BLaER1 treated with 17β-estradiol and CSF1 and Interleukin-3, amounts not matched to agents 10 nM and 100 nM (cell line): ENCODE measurements around the gene ZPBP2.
A peak's percentile ranks its signal among the peaks of the same experiment; 100 is the strongest.
"Not testable (repeated sequence)": the region's sequence is repeated elsewhere in the genome, so short reads cannot be mapped to it uniquely, and the experiment has no call there.

ENCODE experiments used
- H3K27ac ChIP-seq, 11 experiments: shearing (Covaris generic); formaldehyde crosslinking; 2 replicates each; pipeline ENCODE4 v1.8.1; 2022
- H3K27me3 ChIP-seq, 11 experiments: shearing (Covaris generic); formaldehyde crosslinking; 2 replicates each; pipeline ENCODE4 v1.8.1; 2022
- H3K36me3 ChIP-seq, 11 experiments: shearing (Covaris generic); formaldehyde crosslinking; 2 replicates each; pipeline ENCODE4 v1.8.1; 2022
- H3K4me1 ChIP-seq, 10 experiments: shearing (Covaris generic); formaldehyde crosslinking; 2 replicates each; pipeline ENCODE4 v1.8.1; 2022
- H3K4me2 ChIP-seq, 11 experiments: shearing (Covaris generic); formaldehyde crosslinking; 2 replicates each; pipeline ENCODE4 v1.8.1; 2022
- H3K4me3 ChIP-seq, 10 experiments: shearing (Covaris generic); formaldehyde crosslinking; 2 replicates each; pipeline ENCODE4 v1.8.1; 2022
- H3K9ac ChIP-seq, 11 experiments: shearing (Covaris generic); formaldehyde crosslinking; 2 replicates each; pipeline ENCODE4 v1.8.1; 2022
- H3K9me3 ChIP-seq, 11 experiments: shearing (Covaris generic); formaldehyde crosslinking; replicated peaks in 1 of 11; 2 replicates each; pipeline ENCODE4 v1.8.1; 2022
- H4K20me1 ChIP-seq, 11 experiments: shearing (Covaris generic); formaldehyde crosslinking; 2 replicates each; pipeline ENCODE4 v1.8.1; 2022
- Cebpa-rat ChIP-seq, 11 experiments: shearing (Covaris generic); IDR thresholded peaks; 2 replicates each; pipeline ENCODE4 v1.8.1; 2022

ZPBP2 gene

GRCh38 chr17:39894681-39895376, 26.8 kb downstream of the ZPBP2 start:
- Histone ChIP-seq H3K36me3 (no peaks in the 10 kb centered on the region), H3K27ac (no peak overlapping the region), H3K4me3 (no peak overlapping the region), H3K9ac (no peak overlapping the region), H3K4me1 (peaks cover 18 to 38% (median 22%) of the 10 kb centered on the region in 10 experiments), H4K20me1 (no peaks in the 10 kb centered on the region), H3K4me2 (peak overlapping the region in 8 of 11 experiments; percentile 6 to 44 (median 18); a peak in 12 of 22 replicates), H3K9me3 (no peaks in the 10 kb centered on the region), H3K27me3 (no peaks in the 10 kb centered on the region)
- TF ChIP-seq Cebpa-rat (IDR thresholded peaks at IDR 0.05) = no peak

DNA sequence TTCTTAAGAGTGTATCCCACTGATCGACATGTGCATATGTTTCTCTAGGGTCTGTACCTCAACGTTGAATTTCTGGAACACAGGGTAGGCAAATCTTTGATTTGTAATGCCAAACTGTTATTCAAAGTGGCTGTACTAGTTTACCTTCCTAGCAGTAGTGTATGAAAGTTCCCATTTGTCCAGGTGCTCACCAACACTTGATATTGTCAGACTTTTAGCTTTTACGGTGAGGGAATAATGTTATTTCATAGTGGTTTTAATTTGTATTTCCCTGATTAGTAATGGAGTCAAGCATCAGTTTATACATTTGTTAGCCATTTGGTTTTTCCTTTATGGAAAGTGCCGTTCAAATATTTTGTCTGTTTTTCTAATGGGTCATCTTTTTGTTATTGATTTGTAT, 30.1 kb downstream of the ZPBP2 start:
- no peak overlapping the region for H3K9ac ChIP-seq
- TF ChIP-seq Cebpa-rat (IDR thresholded peaks at IDR 0.05) = no peak
- no peak overlapping the region for H3K27ac ChIP-seq
- H3K4me1 ChIP-seq = peaks cover 10 to 28% (median 18%) of the 10 kb centered on the region in 10 experiments
- no peak overlapping the region for H3K4me3 ChIP-seq
- no peaks in the 10 kb centered on the region; a peak in 1 of 22 replicates for H3K36me3 ChIP-seq
- no peaks in the 10 kb centered on the region for H4K20me1 ChIP-seq
- no peaks in the 10 kb centered on the region for H3K9me3 ChIP-seq
- H3K4me2 ChIP-seq = no peak overlapping the region
- no peaks in the 10 kb centered on the region for H3K27me3 ChIP-seq

GRCh38 chr17:39899215-39899614, 31.2 kb downstream of the ZPBP2 start:
- H3K4me3 ChIP-seq = no peak overlapping the region
- no peaks in the 10 kb centered on the region; a peak in 1 of 22 replicates for H3K36me3 ChIP-seq
- no peaks in the 10 kb centered on the region for H3K27me3 ChIP-seq
- no peak overlapping the region for H3K4me2 ChIP-seq
- H4K20me1 ChIP-seq = no peaks in the 10 kb centered on the region
- H3K9me3 ChIP-seq = no peaks in the 10 kb centered on the region
- no peak overlapping the region for H3K9ac ChIP-seq
- H3K4me1 ChIP-seq = peaks cover 20 to 38% (median 29%) of the 10 kb centered on the region in 10 experiments
- no peak for TF ChIP-seq Cebpa-rat (IDR thresholded peaks at IDR 0.05)
- H3K27ac ChIP-seq = no peak overlapping the region

DNA sequence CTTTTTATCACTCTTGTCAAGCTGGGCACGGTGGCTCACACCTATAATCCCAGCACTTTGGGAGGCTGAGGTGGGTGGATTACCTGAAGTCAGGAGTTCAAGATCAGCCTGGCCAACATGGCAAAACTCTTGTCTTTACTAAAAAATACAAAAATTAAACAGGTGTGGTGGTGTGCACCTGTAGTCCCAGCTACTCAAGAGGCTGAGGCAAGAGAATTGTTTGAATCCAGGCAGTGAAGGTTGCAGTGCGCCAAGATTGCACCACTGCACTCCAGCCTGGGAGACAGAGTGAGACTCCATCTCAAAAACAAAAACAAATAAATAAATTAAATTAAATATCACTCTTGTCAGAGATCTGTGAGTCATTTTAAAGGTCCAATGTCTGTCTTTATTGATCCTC, 34.0 kb downstream of the ZPBP2 start:
- Histone ChIP-seq H3K4me1 (peaks cover 16 to 36% (median 34%) of the 10 kb centered on the region in 10 experiments), H3K36me3 (peaks cover 0 to 18% (median 3%) of the 10 kb centered on the region in 11 experiments; a peak in 5 of 22 replicates)
- H3K27me3 ChIP-seq, H3K9ac ChIP-seq, H4K20me1 ChIP-seq, H3K4me2 ChIP-seq, H3K4me3 ChIP-seq, H3K9me3 ChIP-seq, H3K27ac ChIP-seq: not testable (repeated sequence)

DNA sequence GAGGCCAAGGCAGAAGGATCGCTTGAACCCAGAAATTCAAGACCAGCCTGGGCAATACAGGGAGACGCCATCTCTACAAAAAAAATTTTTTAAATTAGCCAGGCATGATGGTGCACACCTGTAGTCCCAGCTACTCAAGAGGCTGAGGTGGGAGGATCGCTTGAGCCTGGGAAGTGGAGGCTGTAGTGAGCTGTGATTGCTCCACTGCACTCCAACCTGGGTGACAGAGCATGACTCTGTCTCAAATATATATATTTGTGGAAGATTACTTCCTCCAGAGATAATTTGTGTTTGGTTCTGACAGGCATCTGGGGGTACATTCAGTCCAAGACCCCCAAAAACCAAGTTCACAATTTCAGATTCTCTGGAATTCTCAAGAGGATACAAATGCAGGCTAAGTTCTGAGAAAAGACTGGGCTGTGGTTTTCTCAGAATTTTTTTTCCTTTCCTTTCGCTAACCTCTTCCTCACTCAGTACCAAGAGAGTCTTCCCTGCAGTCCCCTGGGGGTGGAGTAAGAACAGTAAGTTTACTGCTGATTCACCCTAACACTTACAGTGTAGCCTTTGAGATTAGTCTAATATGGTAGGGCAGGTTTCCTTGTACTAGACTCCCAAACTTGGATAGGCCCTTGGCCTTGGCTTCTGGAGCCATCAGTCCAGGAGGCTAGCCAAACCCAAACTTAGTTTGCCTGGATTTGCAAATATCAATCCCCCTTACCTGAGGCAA, 35.3 kb downstream of the ZPBP2 start:
- Histone ChIP-seq H3K27ac (peak overlapping the region in 9 of 11 experiments; percentile 30 to 69 (median 47); a peak in 18 of 22 replicates), H3K9ac (peak overlapping the region in 7 of 11 experiments; percentile 3 to 52 (median 37); a peak in 9 of 22 replicates), H3K4me3 (no peak overlapping the region), H3K4me2 (peak overlapping the region; percentile 71 to 94 (median 80)), H3K9me3 (no peaks in the 10 kb centered on the region), H4K20me1 (no peaks in the 10 kb centered on the region; a peak in 1 of 22 replicates), H3K4me1 (peaks cover 16 to 36% (median 34%) of the 10 kb centered on the region in 10 experiments), H3K27me3 (no peaks in the 10 kb centered on the region), H3K36me3 (peaks cover 0 to 25% (median 4%) of the 10 kb centered on the region in 11 experiments; a peak in 5 of 22 replicates)
- TF ChIP-seq Cebpa-rat (IDR thresholded peaks at IDR 0.05) = no peak

DNA sequence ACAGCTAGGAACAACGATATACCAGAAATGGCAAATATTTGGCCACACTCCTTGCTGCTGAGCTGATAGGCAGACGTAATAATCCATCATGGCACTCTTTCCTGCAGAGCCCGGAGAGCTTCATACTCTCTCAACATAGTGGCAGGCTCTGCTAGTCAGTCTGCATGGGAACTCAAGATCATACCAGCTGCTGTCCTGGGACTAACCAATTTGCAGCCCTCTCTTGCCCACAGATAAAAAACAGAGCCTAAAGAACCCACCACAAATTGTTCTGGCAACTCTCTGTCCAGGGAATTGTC, 36.9 kb downstream of the ZPBP2 start:
- no peak overlapping the region for H3K4me3 ChIP-seq
- H3K4me2 ChIP-seq = peak overlapping the region in 9 of 11 experiments; percentile 32 to 94 (median 77); a peak in 13 of 22 replicates
- H3K27ac ChIP-seq = peak overlapping the region in 1 of 11 experiments; percentile 69; a peak in 1 of 22 replicates
- TF ChIP-seq Cebpa-rat (IDR thresholded peaks at IDR 0.05) = no peak
- no peaks in the 10 kb centered on the region for H3K9me3 ChIP-seq
- H3K4me1 ChIP-seq = peaks cover 16 to 36% (median 34%) of the 10 kb centered on the region in 10 experiments
- H4K20me1 ChIP-seq = no peaks in the 10 kb centered on the region; a peak in 1 of 22 replicates
- no peak overlapping the region for H3K9ac ChIP-seq
- H3K27me3 ChIP-seq = no peaks in the 10 kb centered on the region
- H3K36me3 ChIP-seq = peaks cover 0 to 39% (median 15%) of the 10 kb centered on the region in 11 experiments; a peak in 11 of 22 replicates

DNA sequence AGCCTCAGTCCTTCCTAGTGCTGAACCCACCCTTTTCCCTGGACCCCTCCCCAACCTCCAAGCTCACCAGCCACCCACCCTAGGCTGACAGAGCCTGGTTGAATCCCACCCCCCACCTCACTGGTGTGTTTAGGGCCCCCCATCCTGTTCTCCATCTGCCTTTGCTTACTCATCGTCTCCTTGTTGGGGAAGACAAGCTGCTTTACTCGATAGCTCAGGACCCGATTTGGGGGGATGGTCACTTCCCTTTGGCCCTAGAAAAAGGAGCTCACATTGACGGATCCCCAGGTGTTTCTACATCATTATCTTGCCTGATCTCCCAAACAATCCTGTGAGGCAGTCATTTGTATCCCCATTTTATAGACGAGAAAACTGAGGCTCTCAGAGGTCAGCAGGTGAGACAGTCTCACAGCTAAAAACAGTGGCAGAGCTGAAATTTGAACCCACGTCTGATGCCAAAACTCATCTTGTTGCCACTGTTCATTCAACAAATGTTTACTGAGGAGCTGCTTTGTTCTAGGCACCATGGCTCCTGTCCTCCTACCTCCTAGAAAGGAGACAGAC, 40.9 kb downstream of the ZPBP2 start:
- Histone ChIP-seq H3K4me2 (no peak overlapping the region), H3K4me3 (no peak overlapping the region), H3K27ac (no peak overlapping the region), H3K9me3 (no peaks in the 10 kb centered on the region), H3K4me1 (peaks cover 3 to 24% (median 20%) of the 10 kb centered on the region in 10 experiments), H3K9ac (no peak overlapping the region), H4K20me1 (no peaks in the 10 kb centered on the region; a peak in 2 of 22 replicates), H3K36me3 (peaks cover 0 to 52% (median 33%) of the 10 kb centered on the region in 11 experiments; a peak in 14 of 22 replicates), H3K27me3 (no peaks in the 10 kb centered on the region)
- no peak for TF ChIP-seq Cebpa-rat (IDR thresholded peaks at IDR 0.05)

GRCh38 chr17:39913989-39914388, 46.0 kb downstream of the ZPBP2 start:
- H3K4me1 ChIP-seq = peaks cover 0 to 20% (median 10%) of the 10 kb centered on the region in 10 experiments; a peak in 12 of 20 replicates
- no peak overlapping the region for H3K9ac ChIP-seq
- no peaks in the 10 kb centered on the region for H3K9me3 ChIP-seq
- H3K4me2 ChIP-seq = no peak overlapping the region
- no peaks in the 10 kb centered on the region; a peak in 1 of 22 replicates for H4K20me1 ChIP-seq
- no peak overlapping the region for H3K27ac ChIP-seq
- H3K4me3 ChIP-seq = no peak overlapping the region
- H3K36me3 ChIP-seq = peaks cover 9 to 55% (median 37%) of the 10 kb centered on the region in 11 experiments; a peak in 19 of 22 replicates
- H3K27me3 ChIP-seq = no peaks in the 10 kb centered on the region
- no peak for TF ChIP-seq Cebpa-rat (IDR thresholded peaks at IDR 0.05)

GRCh38 chr17:39915559-39915958, 47.6 kb downstream of the ZPBP2 start:
- Histone ChIP-seq H3K27me3 (no peaks in the 10 kb centered on the region), H3K4me3 (no peak overlapping the region), H3K36me3 (peaks cover 13 to 44% (median 33%) of the 10 kb centered on the region in 11 experiments; a peak in 19 of 22 replicates), H3K4me1 (peaks cover 8 to 31% (median 19%) of the 10 kb centered on the region in 10 experiments), H3K4me2 (no peak overlapping the region), H4K20me1 (no peaks in the 10 kb centered on the region; a peak in 1 of 22 replicates), H3K9ac (no peak overlapping the region), H3K9me3 (no peaks in the 10 kb centered on the region), H3K27ac (no peak overlapping the region)
- TF ChIP-seq Cebpa-rat (IDR thresholded peaks at IDR 0.05) = no peak
